ENCODE measurements around the gene GBGT1.
"Not testable (repeated sequence)": the region's sequence is repeated elsewhere in the genome, so short reads cannot be mapped to it uniquely, and the experiment has no call there.

Gene GBGT1

GRCh38 chr9:133163504-133164172, at the start of gene GBGT1:
TSS of gene GBGT1 (minus strand) at chr9:133163914. CDS start at chr9:133162412, 1,502 bp downstream.
- no peak for DNase-seq

- DNase-seq, result no peak
Measured at GRCh38 chr9:133210609-133211008, 46.9 kb upstream of the GBGT1 start.

- DNase-seq, result no peak
Measured at GRCh38 chr9:133210202-133210532, 46.5 kb upstream of the GBGT1 start.

GRCh38 chr9:133209327-133210201, 45.9 kb upstream of the GBGT1 start:
- DNase-seq, result not testable (repeated sequence)

GRCh38 chr9:133208880-133209300, 45.2 kb upstream of the GBGT1 start, which contains the start of gene OBP2B:
TSS of gene OBP2B (minus strand) at chr9:133209250. CDS start at chr9:133209199, 51 bp downstream.
- DNase-seq, result not testable (repeated sequence)

GRCh38 chr9:133208171-133208879, 44.6 kb upstream of the GBGT1 start:
- DNase-seq, result not testable (repeated sequence)

- DNase-seq, result no peak
Measured at GRCh38 chr9:133207540-133208170, 43.9 kb upstream of the GBGT1 start.

GRCh38 chr9:133207021-133207531, 43.4 kb upstream of the GBGT1 start:
- DNase-seq, result no peak

- DNase-seq, result no peak
Measured at GRCh38 chr9:133205996-133206931, 42.5 kb upstream of the GBGT1 start.

GRCh38 chr9:133205481-133205887, 41.8 kb upstream of the GBGT1 start:
- not testable (repeated sequence) for DNase-seq

GRCh38 chr9:133204993-133205336, 41.3 kb upstream of the GBGT1 start:
- DNase-seq, result no peak

- DNase-seq, result no peak
Measured at GRCh38 chr9:133204335-133204992, 40.8 kb upstream of the GBGT1 start.

- no peak for DNase-seq
Measured at GRCh38 chr9:133203506-133204075, 39.9 kb upstream of the GBGT1 start.

- DNase-seq, result no peak
Measured at GRCh38 chr9:133202688-133203453, 39.2 kb upstream of the GBGT1 start.

GRCh38 chr9:133202145-133202513, 38.4 kb upstream of the GBGT1 start:
- no peak for DNase-seq

- DNase-seq, result no peak
Measured at GRCh38 chr9:133201424-133202144, 37.9 kb upstream of the GBGT1 start.

GRCh38 chr9:133200631-133201030, 36.9 kb upstream of the GBGT1 start:
- DNase-seq, result no peak

- DNase-seq, result no peak
Measured at GRCh38 chr9:133199648-133200321, 36.1 kb upstream of the GBGT1 start.

- no peak for DNase-seq
Measured at GRCh38 chr9:133195029-133195428, 31.3 kb upstream of the GBGT1 start.
